ENCODE data around the gene ANKRD33B. TPM values are rescaled to one million over a fixed set of nuclear protein-coding genes. Genes with fewer than 3 reads are reported as not detected.

ANKRD33B gene
- total and polyA plus RNA-seq, 9 of the 15 experiments (the other 6 are each of a cell fraction or from before 2014, with no cell fraction given), result 0.10 to 1.7 (median 0.40) TPM

- TF ChIP-seq RHOXF2B (CRISPR knock-in tag; conservative IDR thresholded peaks at IDR 0.05) (no peak), CBFB (CRISPR knock-in tag; IDR thresholded peaks at IDR 0.05) (no peak), CREM (IDR thresholded peaks at IDR 0.05; ENCODE audit: low read depth) (peak; percentile 18; the same call in 1 of the 2 replicates), MAFK (IDR thresholded peaks at IDR 0.05; ENCODE audit: low read length) (peak; percentile 59), CC2D1A (IDR thresholded peaks at IDR 0.05) (no peak), SREBF1 (IDR thresholded peaks at IDR 0.05; ENCODE audit: borderline replicate concordance, low read depth, low read length) (no peak), RBM22 (IDR thresholded peaks at IDR 0.05; ENCODE audit: low read depth, low read length, poor library complexity, severe bottlenecking) (no peak), FOS (IDR thresholded peaks at IDR 0.05; ENCODE audit: extremely low read depth, insufficient read length) (no peak), ATF4 (CRISPR knock-in tag; IDR thresholded peaks at IDR 0.05) (peak; percentile 45; the same call in 1 of the 2 replicates), THAP7 (CRISPR knock-in tag; IDR thresholded peaks at IDR 0.05) (no peak), HOMEZ (CRISPR knock-in tag; IDR thresholded peaks at IDR 0.05) (no peak), CXXC5 (CRISPR knock-in tag; IDR thresholded peaks at IDR 0.05) (peak; percentile 42; the same call in 1 of the 2 replicates), ZNF184 (CRISPR knock-in tag; IDR thresholded peaks at IDR 0.05) (no peak), PURB (CRISPR knock-in tag; IDR thresholded peaks at IDR 0.05; ENCODE audit: low read depth) (no peak), NFE2 (IDR thresholded peaks at IDR 0.05; ENCODE audit: low read depth) (peak; percentile 65), TAL1 (IDR thresholded peaks at IDR 0.05) (no peak), MCM3 (IDR thresholded peaks at IDR 0.05) (no peak), BACH1 (tag; IDR thresholded peaks at IDR 0.05) (peak; percentile 69; the same call in 1 of the 2 replicates), TCF7L2 (IDR thresholded peaks at IDR 0.05; ENCODE audit: low read depth, low read length) (no peak; the same call in 1 of the 2 replicates), LARP7 (IDR thresholded peaks at IDR 0.05) (no peak), ZNF384 (IDR thresholded peaks at IDR 0.05; ENCODE audit: low read depth, low read length) (peak; percentile 39; the same call in 1 of the 2 replicates), CBFA2T3 (IDR thresholded peaks at IDR 0.05) (no peak)
- TF ChIP-seq, protein P1, sequence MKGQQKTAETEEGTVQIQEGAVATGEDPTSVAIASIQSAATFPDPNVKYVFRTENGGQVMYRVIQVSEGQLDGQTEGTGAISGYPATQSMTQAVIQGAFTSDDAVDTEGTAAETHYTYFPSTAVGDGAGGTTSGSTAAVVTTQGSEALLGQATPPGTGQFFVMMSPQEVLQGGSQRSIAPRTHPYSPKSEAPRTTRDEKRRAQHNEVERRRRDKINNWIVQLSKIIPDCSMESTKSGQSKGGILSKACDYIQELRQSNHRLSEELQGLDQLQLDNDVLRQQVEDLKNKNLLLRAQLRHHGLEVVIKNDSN (CRISPR knock-in tag; IDR thresholded peaks at IDR 0.05), result no peak
- TF ChIP-seq, protein P2, sequence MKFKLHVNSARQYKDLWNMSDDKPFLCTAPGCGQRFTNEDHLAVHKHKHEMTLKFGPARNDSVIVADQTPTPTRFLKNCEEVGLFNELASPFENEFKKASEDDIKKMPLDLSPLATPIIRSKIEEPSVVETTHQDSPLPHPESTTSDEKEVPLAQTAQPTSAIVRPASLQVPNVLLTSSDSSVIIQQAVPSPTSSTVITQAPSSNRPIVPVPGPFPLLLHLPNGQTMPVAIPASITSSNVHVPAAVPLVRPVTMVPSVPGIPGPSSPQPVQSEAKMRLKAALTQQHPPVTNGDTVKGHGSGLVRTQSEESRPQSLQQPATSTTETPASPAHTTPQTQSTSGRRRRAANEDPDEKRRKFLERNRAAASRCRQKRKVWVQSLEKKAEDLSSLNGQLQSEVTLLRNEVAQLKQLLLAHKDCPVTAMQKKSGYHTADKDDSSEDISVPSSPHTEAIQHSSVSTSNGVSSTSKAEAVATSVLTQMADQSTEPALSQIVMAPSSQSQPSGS (CRISPR knock-in tag; IDR thresholded peaks at IDR 0.05), result no peak
These were observed 31.9 kb downstream of the ANKRD33B start (continued) for GRCh38 chr5:10595672-10596309.

Data from K562 (cell line).